Mesenchymal stem cell (in vitro differentiated cells and primary cell): ENCODE measurements around the gene NDUFV2.

Experiments
- DNase-seq: peaks from one replicate; pipeline ENCODE4 v3.0.0-alpha.2; 2013
- H2AFZ ChIP-seq: one replicate; pipeline ENCODE4 v1.6.1; 2013; ENCODE audit warnings: low read depth, mild to moderate bottlenecking, control low read depth, inconsistent platforms, low read length, moderate library complexity
- H2AK5ac ChIP-seq: 2 replicates; pipeline ENCODE4 v1.6.1; 2013; ENCODE audit warnings: low read length, moderate library complexity, mild to moderate bottlenecking, inconsistent platforms; ENCODE audit not compliant: severe bottlenecking
- H2BK120ac ChIP-seq: one replicate; pipeline ENCODE4 v1.6.1; 2013; ENCODE audit warnings: low read depth, mild to moderate bottlenecking, inconsistent platforms, low read length, moderate library complexity
- H2BK12ac ChIP-seq, 2 experiments: one replicate each; pipeline ENCODE4 v1.6.1; 2013; ENCODE audit warnings: inconsistent platforms in 2 of 2, low read length in 2 of 2, mild to moderate bottlenecking in 2 of 2, moderate library complexity in 2 of 2, control low read depth in 1 of 2
- H2BK15ac ChIP-seq: one replicate; pipeline ENCODE4 v1.6.1; 2013; ENCODE audit warnings: mild to moderate bottlenecking, low read depth, inconsistent platforms; ENCODE audit not compliant: poor library complexity, severe bottlenecking
- H2BK5ac ChIP-seq: 2 replicates; pipeline ENCODE4 v1.6.1; 2013; ENCODE audit warnings: low read depth, mild to moderate bottlenecking, low read length, control low read depth, inconsistent platforms; ENCODE audit not compliant: poor library complexity, severe bottlenecking
- H3K14ac ChIP-seq, 2 experiments: one replicate each; pipeline ENCODE4 v1.6.1; 2013; ENCODE audit warnings: inconsistent platforms in 2 of 2, low read length in 2 of 2, control low read depth in 1 of 2, mild to moderate bottlenecking in 1 of 2, moderate library complexity in 1 of 2
- H3K18ac ChIP-seq, 2 experiments: one replicate each; pipeline ENCODE4 v1.6.1; 2013; ENCODE audit warnings: inconsistent platforms in 2 of 2, low read length in 2 of 2, control low read depth in 1 of 2, low read depth in 1 of 2, mild to moderate bottlenecking in 1 of 2
- H3K23ac ChIP-seq, 2 experiments: one replicate each; pipeline ENCODE4 v1.6.1; 2013; ENCODE audit warnings: inconsistent platforms in 2 of 2, low read length in 2 of 2, mild to moderate bottlenecking in 2 of 2, moderate library complexity in 2 of 2, control low read depth in 1 of 2
- H3K27ac ChIP-seq: 2 replicates; pipeline ENCODE4 v1.5.1; 2013; ENCODE audit warnings: mild to moderate bottlenecking, moderate library complexity, low read length, control low read depth, inconsistent platforms; ENCODE audit not compliant: poor library complexity, severe bottlenecking
- H3K27me3 ChIP-seq, 2 experiments: 2 replicates each; pipeline versions ENCODE4 v1.6.1 to v1.7.0; 2013; ENCODE audit warnings: low read length in 2 of 2, mild to moderate bottlenecking in 2 of 2, moderate library complexity in 2 of 2, control low read depth in 1 of 2, inconsistent platforms in 1 of 2; ENCODE audit not compliant: control insufficient read depth in 1 of 2, insufficient read depth in 1 of 2
- H3K36me3 ChIP-seq, 2 experiments: 2 replicates each; pipeline versions ENCODE4 v1.6.1 to v1.7.0; 2013; ENCODE audit warnings: low read length in 2 of 2, control low read depth in 1 of 2, inconsistent platforms in 1 of 2, low read depth in 1 of 2, mild to moderate bottlenecking in 1 of 2; ENCODE audit not compliant: insufficient read depth in 2 of 2, control insufficient read depth in 1 of 2
- H3K4ac ChIP-seq, 2 experiments: one replicate each; pipeline ENCODE4 v1.6.1; 2013; ENCODE audit warnings: inconsistent platforms in 2 of 2, low read length in 2 of 2, mild to moderate bottlenecking in 2 of 2, moderate library complexity in 2 of 2, control low read depth in 1 of 2, low read depth in 1 of 2
- H3K4me1 ChIP-seq: 2 replicates; pipeline ENCODE4 v1.6.1; 2013; ENCODE audit warnings: low read depth, low read length, control low read depth; ENCODE audit not compliant: control insufficient read depth, insufficient read depth
- H3K4me2 ChIP-seq: 2 replicates; pipeline ENCODE4 v1.6.1; 2013; ENCODE audit warnings: low read length, mild to moderate bottlenecking, inconsistent platforms; ENCODE audit not compliant: poor library complexity, severe bottlenecking
- H3K4me3 ChIP-seq, 2 experiments: 2 replicates each; pipeline versions ENCODE4 v1.5.1 to v1.7.0; 2013; ENCODE audit warnings: low read length in 2 of 2, mild to moderate bottlenecking in 2 of 2, control low read depth in 1 of 2, low read depth in 1 of 2; ENCODE audit not compliant: insufficient read depth in 1 of 2
- H3K79me1 ChIP-seq: replicated peaks from 2 replicates; pipeline ENCODE4 v1.6.1; 2013; ENCODE audit warnings: mild to moderate bottlenecking, control low read depth, low read length, inconsistent platforms; ENCODE audit not compliant: poor library complexity, severe bottlenecking
- H3K9ac ChIP-seq: 2 replicates; pipeline ENCODE4 v1.7.0; 2013; ENCODE audit warnings: mild to moderate bottlenecking, low read length, moderate library complexity
- H3K9me3 ChIP-seq: 2 replicates; pipeline ENCODE4 v1.7.0; 2013; ENCODE audit warnings: mild to moderate bottlenecking, low read length; ENCODE audit not compliant: control insufficient read depth
- H4K8ac ChIP-seq: one replicate; pipeline ENCODE4 v1.6.1; 2013; ENCODE audit warnings: inconsistent platforms, mild to moderate bottlenecking, low read length, moderate library complexity
- H4K91ac ChIP-seq: one replicate; pipeline ENCODE4 v1.6.1; 2013; ENCODE audit warnings: mild to moderate bottlenecking, low read length, inconsistent platforms
- WGBS: methylation state at CpG from one replicate; pipeline ENCODE4 v1.1.7; 2013; ENCODE audit warnings: mixed read lengths; 5-methylcytosine and 5-hydroxymethylcytosine counted together

Gene NDUFV2

GRCh38 chr18:9135912-9136314, 33.4 kb downstream of the NDUFV2 start:
- H2AFZ ChIP-seq: peak overlapping the region; percentile 2
- H3K4me1 ChIP-seq: peaks cover 12% of the 10 kb centered on the region
- H4K91ac ChIP-seq: peak overlapping the region; percentile 1
- H3K23ac ChIP-seq: peak overlapping the region in 1 of 2 experiments; percentile 66
- H3K4me2 ChIP-seq: peak overlapping the region; percentile 87
- H4K8ac ChIP-seq: peak overlapping the region; percentile 93
- H2AK5ac ChIP-seq: no peak overlapping the region
- no peak overlapping the region for H2BK5ac ChIP-seq
- H3K79me1 ChIP-seq: no peaks in the 10 kb centered on the region
- H3K18ac ChIP-seq: peak overlapping the region; percentile 16 to 79
- peak overlapping the region in 1 of 2 experiments; percentile 3 for H2BK12ac ChIP-seq
- H2BK15ac ChIP-seq: no peak overlapping the region
- H3K27me3 ChIP-seq: no peaks in the 10 kb centered on the region
- H3K9me3 ChIP-seq: no peaks in the 10 kb centered on the region
- DNase-seq: peak; percentile 40
- peak overlapping the region; percentile 29 to 82 for H3K4ac ChIP-seq
- H3K9ac ChIP-seq: peak overlapping the region; percentile 91
- H3K27ac ChIP-seq: peak overlapping the region; percentile 88
- 1% methylated on average over 31 of the region's 33 CpGs for WGBS
- peak overlapping the region; percentile 68 for H2BK120ac ChIP-seq
- peaks cover 4 to 47% of the 10 kb centered on the region in 2 experiments for H3K36me3 ChIP-seq
- H3K4me3 ChIP-seq: peak overlapping the region; percentile 78 to 86
- H3K14ac ChIP-seq: peak overlapping the region in 1 of 2 experiments; percentile 23

GRCh38 chr18:9136315-9137155, 34.0 kb downstream of the NDUFV2 start, which contains the start of gene ANKRD12:
Gene ANKRD12, plus strand, starts transcription at chr18:9136781. Its CDS starts 45,652 bp downstream, at chr18:9182433.
- peaks cover 4 to 41% of the 10 kb centered on the region in 2 experiments for H3K36me3 ChIP-seq
- H4K8ac ChIP-seq: peak within 1 kb of the TSS; percentile 98
- WGBS: under 1% methylated on average over 46 of the region's 95 CpGs

GRCh38 chr18:9137168-9138066, 34.9 kb downstream of the NDUFV2 start:
- Histone ChIP-seq H2BK15ac (peak overlapping the region; percentile 99), H2AK5ac (no peak overlapping the region), H3K14ac (peak overlapping the region in 1 of 2 experiments; percentile 98), H3K4me1 (peaks cover 12% of the 10 kb centered on the region), H3K18ac (peak overlapping the region; percentile 96 to 100), H3K27ac (peak overlapping the region; percentile 47), H3K9ac (peak overlapping the region; percentile 100), H3K9me3 (no peaks in the 10 kb centered on the region), H2BK120ac (peak overlapping the region; percentile 77), H4K8ac (peak overlapping the region; percentile 98), H2BK5ac (peak overlapping the region; percentile 98), H3K4me3 (peak overlapping the region; percentile 98 to 99), H4K91ac (peak overlapping the region; percentile 99), H3K27me3 (no peaks in the 10 kb centered on the region), H3K79me1 (no peaks in the 10 kb centered on the region), H2BK12ac (no peak overlapping the region), H3K4me2 (peak overlapping the region; percentile 87), H3K36me3 (peaks cover 3 to 33% of the 10 kb centered on the region in 2 experiments), H2AFZ (peak overlapping the region; percentile 91), H3K23ac (peak overlapping the region in 1 of 2 experiments; percentile 94), H3K4ac (peak overlapping the region; percentile 81 to 86)
- WGBS: 1% methylated on average over 41 of the region's 95 CpGs
- peak; percentile 97 for DNase-seq

More at GRCh38 chr18:9136315-9137155, 34.0 kb downstream of the NDUFV2 start, which contains the start of gene ANKRD12:
- H3K9me3 ChIP-seq: no peaks in the 10 kb centered on the region
- DNase-seq: peak; percentile 98
- peak within 1 kb of the TSS; percentile 77 for H2BK120ac ChIP-seq
- peak within 1 kb of the TSS; percentile 82 to 86 for H3K4ac ChIP-seq
- peak within 1 kb of the TSS; percentile 98 for H2BK5ac ChIP-seq
- peak within 1 kb of the TSS; percentile 59 to 95 for H2BK12ac ChIP-seq
- peak within 1 kb of the TSS in 1 of 2 experiments; percentile 94 for H3K23ac ChIP-seq
- H3K18ac ChIP-seq: peak within 1 kb of the TSS; percentile 96 to 100
- peak within 1 kb of the TSS; percentile 99 for H3K27ac ChIP-seq
- peaks cover 12% of the 10 kb centered on the region for H3K4me1 ChIP-seq
- peak within 1 kb of the TSS; percentile 87 for H3K4me2 ChIP-seq
- no peaks in the 10 kb centered on the region for H3K27me3 ChIP-seq
- peak within 1 kb of the TSS; percentile 91 for H2AFZ ChIP-seq
- H3K79me1 ChIP-seq: no peaks in the 10 kb centered on the region
- H3K4me3 ChIP-seq: peak within 1 kb of the TSS; percentile 98 to 99
- H3K9ac ChIP-seq: peak within 1 kb of the TSS; percentile 100
- H2BK15ac ChIP-seq: peak within 1 kb of the TSS; percentile 99
- H2AK5ac ChIP-seq: no peak within 1 kb of the TSS
- H3K14ac ChIP-seq: peak within 1 kb of the TSS in 1 of 2 experiments; percentile 98
- peak within 1 kb of the TSS; percentile 99 for H4K91ac ChIP-seq
